ENCODE data around the gene PTPRD. TPM values are rescaled to one million over a fixed set of nuclear protein-coding genes. Genes with fewer than 3 reads are reported as not detected.
A peak's percentile ranks its signal among the peaks of the same experiment; 100 is the strongest.

Gene PTPRD
- polyA plus RNA-seq, 4 donors = 2.1 to 5.6 (median 3.9) TPM

- Histone ChIP-seq H3K4me1 (ENCODE audit: control insufficient read depth in 3 of 3, insufficient read depth in 2 of 3, low read depth in 1 of 3, low read length in 2 of 3) (no peaks in the 10 kb centered on the region), H3K4me3 (ENCODE audit: low read depth in 1 of 3, low read length in 3 of 3) (no peak overlapping the region), H3K27me3 (ENCODE audit: control insufficient read depth in 3 of 3, insufficient read depth in 3 of 3, low read length in 3 of 3) (no peaks in the 10 kb centered on the region), H3K9me3 (ENCODE audit: control insufficient read depth in 2 of 2, insufficient read depth in 1 of 2, low read depth in 1 of 2, low read length in 1 of 2) (no peaks in the 10 kb centered on the region), H3K27ac (ENCODE audit: low read depth in 1 of 3, low read length in 2 of 3) (no peak overlapping the region), H3K36me3 (ENCODE audit: control insufficient read depth in 3 of 3, insufficient read depth in 2 of 3, low read depth in 1 of 3, low read length in 3 of 3) (no peaks in the 10 kb centered on the region)
- no peak for DNase-seq
- FAIRE-seq = no peak
- WGBS, 3 donors = 59 to 62% (median 61%) methylated on average over 2 of the region's 2 CpGs
Observed at GRCh38 chr9:8543219-8543618, 2069.6 kb downstream of the PTPRD start.

- FAIRE-seq (no peak), DNase-seq (no peak)
- no peak overlapping the region for H3K4me3 ChIP-seq (ENCODE audit: low read depth in 1 of 3, low read length in 3 of 3)
- H3K27me3 ChIP-seq (ENCODE audit: control insufficient read depth in 3 of 3, insufficient read depth in 3 of 3, low read length in 3 of 3) = no peaks in the 10 kb centered on the region
- no peaks in the 10 kb centered on the region for H3K9me3 ChIP-seq (ENCODE audit: control insufficient read depth in 2 of 2, insufficient read depth in 1 of 2, low read depth in 1 of 2, low read length in 1 of 2)
- H3K4me1 ChIP-seq (ENCODE audit: control insufficient read depth in 3 of 3, insufficient read depth in 2 of 3, low read depth in 1 of 3, low read length in 2 of 3) = no peaks in the 10 kb centered on the region
- no peaks in the 10 kb centered on the region for H3K36me3 ChIP-seq (ENCODE audit: control insufficient read depth in 3 of 3, insufficient read depth in 2 of 3, low read depth in 1 of 3, low read length in 3 of 3)
- no peak overlapping the region for H3K27ac ChIP-seq (ENCODE audit: low read depth in 1 of 3, low read length in 2 of 3)
- WGBS, 3 donors = 79 to 93% (median 79%) methylated on average over 4 of the region's 4 CpGs
Observed at GRCh38 chr9:8542537-8542936, 2070.3 kb downstream of the PTPRD start.

GRCh38 chr9:8539681-8540197 lies 2073.1 kb downstream of the PTPRD start:
- DNase-seq = no peak
- H3K4me1 ChIP-seq (ENCODE audit: control insufficient read depth in 3 of 3, insufficient read depth in 2 of 3, low read depth in 1 of 3, low read length in 2 of 3) = no peaks in the 10 kb centered on the region
- no peaks in the 10 kb centered on the region for H3K9me3 ChIP-seq (ENCODE audit: control insufficient read depth in 2 of 2, insufficient read depth in 1 of 2, low read depth in 1 of 2, low read length in 1 of 2)
- no peaks in the 10 kb centered on the region for H3K36me3 ChIP-seq (ENCODE audit: control insufficient read depth in 3 of 3, insufficient read depth in 2 of 3, low read depth in 1 of 3, low read length in 3 of 3)
- 85 to 93% (median 88%) methylated on average over 5 of the region's 5 CpGs for WGBS, 3 donors
- no peak overlapping the region for H3K27ac ChIP-seq (ENCODE audit: low read depth in 1 of 3, low read length in 2 of 3)
- no peaks in the 10 kb centered on the region for H3K27me3 ChIP-seq (ENCODE audit: control insufficient read depth in 3 of 3, insufficient read depth in 3 of 3, low read length in 3 of 3)
- FAIRE-seq = no peak
- H3K4me3 ChIP-seq (ENCODE audit: low read depth in 1 of 3, low read length in 3 of 3) = no peak overlapping the region

GRCh38 chr9:8536845-8537244 lies 2076.0 kb downstream of the PTPRD start:
- no peaks in the 10 kb centered on the region for H3K4me1 ChIP-seq (ENCODE audit: control insufficient read depth in 3 of 3, insufficient read depth in 2 of 3, low read depth in 1 of 3, low read length in 2 of 3)
- DNase-seq (no peak), FAIRE-seq (no peak)
- H3K27me3 ChIP-seq (ENCODE audit: control insufficient read depth in 3 of 3, insufficient read depth in 3 of 3, low read length in 3 of 3) = no peaks in the 10 kb centered on the region
- H3K36me3 ChIP-seq (ENCODE audit: control insufficient read depth in 3 of 3, insufficient read depth in 2 of 3, low read depth in 1 of 3, low read length in 3 of 3) = no peaks in the 10 kb centered on the region
- H3K9me3 ChIP-seq (ENCODE audit: control insufficient read depth in 2 of 2, insufficient read depth in 1 of 2, low read depth in 1 of 2, low read length in 1 of 2) = no peaks in the 10 kb centered on the region
- no peak overlapping the region for H3K4me3 ChIP-seq (ENCODE audit: low read depth in 1 of 3, low read length in 3 of 3)
- H3K27ac ChIP-seq (ENCODE audit: low read depth in 1 of 3, low read length in 2 of 3) = no peak overlapping the region
- 82 to 98% (median 90%) methylated on average over 2 of the region's 2 CpGs for WGBS, 3 donors

GRCh38 chr9:8534828-8535227 lies 2078.0 kb downstream of the PTPRD start:
- Histone ChIP-seq H3K36me3 (ENCODE audit: control insufficient read depth in 3 of 3, insufficient read depth in 2 of 3, low read depth in 1 of 3, low read length in 3 of 3) (no peaks in the 10 kb centered on the region), H3K27me3 (ENCODE audit: control insufficient read depth in 3 of 3, insufficient read depth in 3 of 3, low read length in 3 of 3) (no peaks in the 10 kb centered on the region), H3K27ac (ENCODE audit: low read depth in 1 of 3, low read length in 2 of 3) (no peak overlapping the region), H3K9me3 (ENCODE audit: control insufficient read depth in 2 of 2, insufficient read depth in 1 of 2, low read depth in 1 of 2, low read length in 1 of 2) (no peaks in the 10 kb centered on the region), H3K4me3 (ENCODE audit: low read depth in 1 of 3, low read length in 3 of 3) (no peak overlapping the region), H3K4me1 (ENCODE audit: control insufficient read depth in 3 of 3, insufficient read depth in 2 of 3, low read depth in 1 of 3, low read length in 2 of 3) (no peaks in the 10 kb centered on the region)
- DNase-seq (no peak), FAIRE-seq (no peak)
- 78 to 87% (median 80%) methylated on average over 1 of the region's 1 CpG for WGBS, 3 donors

- 85 to 92% (median 91%) methylated on average over 3 of the region's 3 CpGs for WGBS, 3 donors
Observed at GRCh38 chr9:8533681-8534080, 2079.1 kb downstream of the PTPRD start.

GRCh38 chr9:8531826-8532415 lies 2080.9 kb downstream of the PTPRD start:
- DNase-seq = no peak
- no peaks in the 10 kb centered on the region for H3K4me1 ChIP-seq (ENCODE audit: control insufficient read depth in 3 of 3, insufficient read depth in 2 of 3, low read depth in 1 of 3, low read length in 2 of 3)
- H3K36me3 ChIP-seq (ENCODE audit: control insufficient read depth in 3 of 3, insufficient read depth in 2 of 3, low read depth in 1 of 3, low read length in 3 of 3) = no peaks in the 10 kb centered on the region
- FAIRE-seq = no peak
- no peaks in the 10 kb centered on the region for H3K9me3 ChIP-seq (ENCODE audit: control insufficient read depth in 2 of 2, insufficient read depth in 1 of 2, low read depth in 1 of 2, low read length in 1 of 2)
- H3K4me3 ChIP-seq (ENCODE audit: low read depth in 1 of 3, low read length in 3 of 3) = no peak overlapping the region
- 73 to 77% (median 76%) methylated on average over 8 of the region's 8 CpGs for WGBS, 3 donors
- H3K27ac ChIP-seq (ENCODE audit: low read depth in 1 of 3, low read length in 2 of 3) = no peak overlapping the region
- H3K27me3 ChIP-seq (ENCODE audit: control insufficient read depth in 3 of 3, insufficient read depth in 3 of 3, low read length in 3 of 3) = no peaks in the 10 kb centered on the region

More at GRCh38 chr9:8533681-8534080, 2079.1 kb downstream of the PTPRD start:
- H3K9me3 ChIP-seq (ENCODE audit: control insufficient read depth in 2 of 2, insufficient read depth in 1 of 2, low read depth in 1 of 2, low read length in 1 of 2) = no peaks in the 10 kb centered on the region
- no peaks in the 10 kb centered on the region for H3K27me3 ChIP-seq (ENCODE audit: control insufficient read depth in 3 of 3, insufficient read depth in 3 of 3, low read length in 3 of 3)
- H3K27ac ChIP-seq (ENCODE audit: low read depth in 1 of 3, low read length in 2 of 3) = no peak overlapping the region
- no peaks in the 10 kb centered on the region for H3K4me1 ChIP-seq (ENCODE audit: control insufficient read depth in 3 of 3, insufficient read depth in 2 of 3, low read depth in 1 of 3, low read length in 2 of 3)
- H3K4me3 ChIP-seq (ENCODE audit: low read depth in 1 of 3, low read length in 3 of 3) = no peak overlapping the region
- no peaks in the 10 kb centered on the region for H3K36me3 ChIP-seq (ENCODE audit: control insufficient read depth in 3 of 3, insufficient read depth in 2 of 3, low read depth in 1 of 3, low read length in 3 of 3)
- FAIRE-seq (no peak), DNase-seq (no peak)

GRCh38 chr9:8521112-8521511 lies 2091.7 kb downstream of the PTPRD start:
- H3K4me3 ChIP-seq (ENCODE audit: low read depth in 1 of 3, low read length in 3 of 3) = no peak overlapping the region
- WGBS, 3 donors = 92 to 99% (median 93%) methylated on average over 3 of the region's 3 CpGs
- no peak for FAIRE-seq
- H3K36me3 ChIP-seq (ENCODE audit: control insufficient read depth in 3 of 3, insufficient read depth in 2 of 3, low read depth in 1 of 3, low read length in 3 of 3) = peaks cover 0 to 3% (median 0%) of the 10 kb centered on the region in 3 donors
- no peaks in the 10 kb centered on the region for H3K4me1 ChIP-seq (ENCODE audit: control insufficient read depth in 3 of 3, insufficient read depth in 2 of 3, low read depth in 1 of 3, low read length in 2 of 3)
- H3K9me3 ChIP-seq (ENCODE audit: control insufficient read depth in 2 of 2, insufficient read depth in 1 of 2, low read depth in 1 of 2, low read length in 1 of 2) = no peaks in the 10 kb centered on the region
- peak in 1 of 2 donors; percentile 1 for DNase-seq
- H3K27ac ChIP-seq (ENCODE audit: low read depth in 1 of 3, low read length in 2 of 3) = no peak overlapping the region
- H3K27me3 ChIP-seq (ENCODE audit: control insufficient read depth in 3 of 3, insufficient read depth in 3 of 3, low read length in 3 of 3) = no peaks in the 10 kb centered on the region

- no peak for FAIRE-seq
Observed at GRCh38 chr9:8515748-8516147, 2097.1 kb downstream of the PTPRD start.

More at GRCh38 chr9:8515748-8516147, 2097.1 kb downstream of the PTPRD start:
- WGBS, 3 donors = 68 to 93% (median 86%) methylated on average over 2 of the region's 2 CpGs
- Histone ChIP-seq H3K9me3 (ENCODE audit: control insufficient read depth in 2 of 2, insufficient read depth in 1 of 2, low read depth in 1 of 2, low read length in 1 of 2) (no peaks in the 10 kb centered on the region), H3K36me3 (ENCODE audit: control insufficient read depth in 3 of 3, insufficient read depth in 2 of 3, low read depth in 1 of 3, low read length in 3 of 3) (no peaks in the 10 kb centered on the region), H3K27ac (ENCODE audit: low read depth in 1 of 3, low read length in 2 of 3) (no peak overlapping the region), H3K4me1 (ENCODE audit: control insufficient read depth in 3 of 3, insufficient read depth in 2 of 3, low read depth in 1 of 3, low read length in 2 of 3) (no peaks in the 10 kb centered on the region), H3K27me3 (ENCODE audit: control insufficient read depth in 3 of 3, insufficient read depth in 3 of 3, low read length in 3 of 3) (no peaks in the 10 kb centered on the region), H3K4me3 (ENCODE audit: low read depth in 1 of 3, low read length in 3 of 3) (no peak overlapping the region)
- no peak for DNase-seq
